ENCODE results near the gene CASQ1.

DNA sequence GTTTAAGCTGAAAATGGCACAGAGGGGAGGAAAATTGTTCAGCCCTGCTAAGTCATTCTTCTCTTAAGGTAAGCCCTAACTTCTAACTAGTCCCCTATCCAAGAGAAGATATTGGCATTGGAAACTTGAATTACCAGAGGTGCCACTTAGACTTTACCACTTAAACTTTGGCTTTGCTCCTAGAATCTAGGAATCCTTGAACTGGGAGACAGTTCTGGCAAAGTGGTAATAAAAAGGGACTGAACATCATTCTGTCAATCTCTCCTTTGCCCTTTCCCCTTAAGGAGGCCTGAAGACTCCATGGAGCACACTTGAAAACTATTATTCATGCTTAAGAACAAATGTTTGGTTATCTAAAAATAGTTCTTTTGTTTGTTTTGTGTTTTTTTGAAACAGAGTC lies 30.5 kb upstream of the CASQ1 start:
- TF ChIP-seq, protein P1, sequence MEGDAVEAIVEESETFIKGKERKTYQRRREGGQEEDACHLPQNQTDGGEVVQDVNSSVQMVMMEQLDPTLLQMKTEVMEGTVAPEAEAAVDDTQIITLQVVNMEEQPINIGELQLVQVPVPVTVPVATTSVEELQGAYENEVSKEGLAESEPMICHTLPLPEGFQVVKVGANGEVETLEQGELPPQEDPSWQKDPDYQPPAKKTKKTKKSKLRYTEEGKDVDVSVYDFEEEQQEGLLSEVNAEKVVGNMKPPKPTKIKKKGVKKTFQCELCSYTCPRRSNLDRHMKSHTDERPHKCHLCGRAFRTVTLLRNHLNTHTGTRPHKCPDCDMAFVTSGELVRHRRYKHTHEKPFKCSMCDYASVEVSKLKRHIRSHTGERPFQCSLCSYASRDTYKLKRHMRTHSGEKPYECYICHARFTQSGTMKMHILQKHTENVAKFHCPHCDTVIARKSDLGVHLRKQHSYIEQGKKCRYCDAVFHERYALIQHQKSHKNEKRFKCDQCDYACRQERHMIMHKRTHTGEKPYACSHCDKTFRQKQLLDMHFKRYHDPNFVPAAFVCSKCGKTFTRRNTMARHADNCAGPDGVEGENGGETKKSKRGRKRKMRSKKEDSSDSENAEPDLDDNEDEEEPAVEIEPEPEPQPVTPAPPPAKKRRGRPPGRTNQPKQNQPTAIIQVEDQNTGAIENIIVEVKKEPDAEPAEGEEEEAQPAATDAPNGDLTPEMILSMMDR (IDR thresholded peaks at IDR 0.05): no peak
- TF ChIP-seq EP300 (IDR thresholded peaks at IDR 0.05): no peak

Measured in esophagus muscularis mucosa (tissue), 3 donors.